Uterus (tissue), 2 donors: ENCODE results near the gene SOX5.

Experiments
- CTCF ChIP-seq, 4 experiments: fragments of 200-600 bp in 2 of 4; fragments of 450-650 bp in 2 of 4; sonication (generic) in 2 of 4; IDR thresholded peaks; one replicate each; pipeline ENCODE4 v1.5.1; 2016 to 2019; ENCODE audit warnings: antibody characterized with exemption in 4 of 4, mild to moderate bottlenecking in 2 of 4, moderate library complexity in 1 of 4
- POLR2A ChIP-seq, 2 donors: fragments of 450-650 bp; IDR thresholded peaks; one replicate each; pipeline ENCODE4 v1.6.1; 2016; ENCODE audit warnings: antibody characterized with exemption in 2 of 2, mild to moderate bottlenecking in 1 of 2, moderate library complexity in 1 of 2

GRCh38 chr12:23880988-23881387, 68.5 kb downstream of the SOX5 start:
- no peak for TF ChIP-seq POLR2A (IDR thresholded peaks at IDR 0.05)
- TF ChIP-seq CTCF (IDR thresholded peaks at IDR 0.05), result no peak
